HUES64 (cell line): ENCODE results near the gene PLSCR2.
"Not testable (repeated sequence)": the region's sequence is repeated elsewhere in the genome, so short reads cannot be mapped to it uniquely, and the experiment has no call there.

ENCODE experiments used
- H3K27ac ChIP-seq: 2 replicates; pipeline ENCODE4 v1.7.0; 2013; ENCODE audit warnings: low read depth, low read length, inconsistent platforms
- H3K27me3 ChIP-seq: 2 replicates; pipeline ENCODE4 v1.6.1; 2013; ENCODE audit warnings: mild to moderate bottlenecking, low read length; ENCODE audit not compliant: insufficient read depth
- H3K36me3 ChIP-seq: 2 replicates; pipeline ENCODE4 v1.6.1; 2013; ENCODE audit warnings: mild to moderate bottlenecking, low read length; ENCODE audit not compliant: insufficient read depth
- H3K4me1 ChIP-seq: 2 replicates; pipeline ENCODE4 v1.6.1; 2013; ENCODE audit warnings: mild to moderate bottlenecking, low read length, moderate library complexity; ENCODE audit not compliant: insufficient read depth
- H3K4me3 ChIP-seq: 2 replicates; pipeline ENCODE4 v1.5.1; 2013; ENCODE audit warnings: mild to moderate bottlenecking, low read length, moderate library complexity
- H3K9ac ChIP-seq: 2 replicates; pipeline ENCODE4 v1.6.1; 2013; ENCODE audit warnings: mild to moderate bottlenecking, low read depth, low read length
- H3K9me3 ChIP-seq: 2 replicates; pipeline ENCODE4 v1.6.1; 2013; ENCODE audit warnings: low read depth, low read length; ENCODE audit not compliant: insufficient read depth
- WGBS: fragments of 150-250, 120-280 bp; methylation state at CpG from one replicate; pipeline ENCODE4 v1.1.7; 2013; ENCODE audit warnings: missing lambda C conversion rate; 5-methylcytosine and 5-hydroxymethylcytosine counted together

PLSCR2 gene

DNA sequence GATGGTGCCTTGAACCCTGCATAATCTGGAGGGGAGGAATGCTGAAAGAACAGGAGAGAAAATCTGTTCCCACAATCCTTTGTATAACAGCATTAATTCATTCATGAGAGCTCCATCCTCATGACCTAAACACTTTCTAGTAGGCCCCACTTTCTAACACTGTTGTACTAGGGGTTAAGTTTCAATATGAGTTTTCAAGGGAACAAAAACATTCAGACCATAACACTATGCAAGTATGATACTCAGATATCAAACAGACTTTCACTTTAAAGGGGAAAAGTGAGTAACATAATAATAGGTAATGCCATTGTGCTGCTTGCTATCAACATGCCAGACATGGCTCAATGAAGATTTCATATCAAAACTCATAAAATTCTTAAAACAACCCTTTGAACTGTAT, 32.4 kb upstream of the PLSCR2 start:
- Histone ChIP-seq H3K9me3 (no peaks in the 10 kb centered on the region), H3K4me3 (no peak overlapping the region), H3K27ac (no peak overlapping the region), H3K4me1 (peaks cover 36% of the 10 kb centered on the region), H3K27me3 (no peaks in the 10 kb centered on the region), H3K9ac (no peak overlapping the region), H3K36me3 (no peaks in the 10 kb centered on the region)

DNA sequence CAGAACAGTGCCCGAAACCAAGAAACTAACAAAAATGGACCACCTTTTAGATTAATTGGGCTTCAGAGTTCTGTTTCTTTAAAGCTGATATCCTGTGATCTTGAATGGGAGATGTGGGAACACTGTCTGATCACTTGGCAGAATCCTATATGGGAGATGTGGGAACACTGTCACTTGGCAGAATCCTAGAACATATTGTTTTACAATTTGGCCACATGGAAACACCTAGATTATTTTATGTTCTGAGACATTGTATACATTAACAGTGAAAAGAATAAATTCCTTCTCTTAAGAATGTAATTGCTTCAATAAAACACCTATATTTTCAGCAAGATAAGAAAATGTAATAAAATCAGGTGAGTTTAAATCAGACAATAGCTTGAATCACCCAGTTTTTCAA, 30.3 kb upstream of the PLSCR2 start:
- no peak overlapping the region for H3K27ac ChIP-seq
- no peaks in the 10 kb centered on the region for H3K36me3 ChIP-seq
- H3K9ac ChIP-seq = no peak overlapping the region
- H3K27me3 ChIP-seq = no peaks in the 10 kb centered on the region
- H3K4me1 ChIP-seq = peaks cover 15% of the 10 kb centered on the region
- no peaks in the 10 kb centered on the region for H3K9me3 ChIP-seq
- H3K4me3 ChIP-seq = no peak overlapping the region
- 100% methylated on average over 1 of the region's 1 CpG for WGBS

DNA sequence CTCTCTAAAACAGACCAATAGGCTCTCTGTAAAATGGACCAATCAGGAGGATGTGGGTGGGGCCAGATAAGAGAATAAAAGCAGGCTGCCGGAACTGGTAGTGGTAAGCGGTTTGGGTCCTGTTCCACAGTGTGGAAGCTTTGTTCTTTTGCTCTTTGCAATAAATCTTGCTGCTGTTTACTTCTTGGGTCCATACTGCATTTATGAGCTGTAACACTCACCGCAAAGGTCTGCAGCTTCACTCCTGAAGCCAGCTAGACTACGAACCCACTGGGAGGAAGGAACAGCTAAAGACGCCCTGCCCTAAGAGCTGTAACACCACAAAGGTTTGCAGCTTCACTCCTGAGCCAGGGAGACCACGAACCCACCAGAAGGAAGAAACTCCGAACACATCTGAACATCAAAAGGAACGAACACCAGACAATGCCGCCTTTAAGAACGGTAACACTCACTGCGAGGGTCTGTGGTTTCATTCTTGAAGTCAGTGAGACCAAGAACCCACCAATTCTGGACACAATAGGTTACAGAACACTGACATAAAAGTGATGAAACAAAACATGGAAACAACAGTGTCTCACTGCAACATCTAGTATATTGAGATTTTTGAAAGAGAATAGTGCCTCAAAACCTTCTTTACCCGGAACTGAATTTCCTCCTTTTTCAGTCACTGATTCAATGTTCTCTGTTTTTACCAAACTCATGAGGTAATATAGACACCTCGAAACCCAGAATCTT, 28.8 kb upstream of the PLSCR2 start:
- H3K9me3 ChIP-seq = no peaks in the 10 kb centered on the region
- H3K36me3 ChIP-seq = no peaks in the 10 kb centered on the region
- no peak overlapping the region for H3K27ac ChIP-seq
- no peak overlapping the region for H3K9ac ChIP-seq
- WGBS = 97% methylated on average over 12 of the region's 13 CpGs
- H3K27me3 ChIP-seq = no peaks in the 10 kb centered on the region
- no peak overlapping the region for H3K4me3 ChIP-seq
- peaks cover 2% of the 10 kb centered on the region; the same call in 1 of the 2 replicates for H3K4me1 ChIP-seq

DNA sequence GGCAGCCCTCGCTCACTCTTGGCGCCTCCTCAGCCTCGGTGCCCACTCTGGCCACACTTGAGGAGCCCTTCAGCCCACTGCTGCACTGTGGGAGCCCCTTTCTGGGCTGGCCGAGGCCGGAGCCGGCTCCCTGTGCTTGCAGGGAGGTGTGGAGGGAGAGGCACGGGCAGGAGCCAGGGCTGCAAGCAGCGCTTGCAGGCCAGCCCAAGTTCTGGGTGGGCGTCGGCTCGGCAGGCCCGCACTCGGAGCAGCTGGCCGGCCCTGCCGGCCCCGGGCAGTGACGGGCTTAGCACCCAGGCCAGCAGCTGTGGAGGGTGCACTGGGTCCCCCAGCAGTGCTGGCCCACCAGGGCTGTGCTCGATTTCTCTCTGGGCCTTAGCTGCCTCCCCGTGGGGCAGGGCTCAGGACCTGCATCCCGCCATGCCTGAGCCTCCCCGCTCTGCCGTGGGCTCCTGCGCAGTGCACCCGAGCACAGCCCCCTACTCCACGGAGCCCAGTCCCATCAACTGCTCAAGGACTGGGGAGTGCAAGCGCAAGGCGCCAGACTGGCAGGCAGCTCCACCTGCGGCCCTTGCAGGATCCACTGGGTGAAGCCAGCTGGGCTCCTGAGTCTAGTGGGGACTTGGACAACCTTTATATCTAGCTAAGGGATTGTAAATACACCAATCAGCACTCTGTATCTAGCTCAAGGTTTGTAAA, 27.9 kb upstream of the PLSCR2 start:
- not testable (repeated sequence) for H3K9ac ChIP-seq, H3K36me3 ChIP-seq, H3K4me3 ChIP-seq, H3K27me3 ChIP-seq, H3K27ac ChIP-seq, H3K4me1 ChIP-seq, H3K9me3 ChIP-seq
- 97% methylated on average over 28 of the region's 28 CpGs for WGBS

DNA sequence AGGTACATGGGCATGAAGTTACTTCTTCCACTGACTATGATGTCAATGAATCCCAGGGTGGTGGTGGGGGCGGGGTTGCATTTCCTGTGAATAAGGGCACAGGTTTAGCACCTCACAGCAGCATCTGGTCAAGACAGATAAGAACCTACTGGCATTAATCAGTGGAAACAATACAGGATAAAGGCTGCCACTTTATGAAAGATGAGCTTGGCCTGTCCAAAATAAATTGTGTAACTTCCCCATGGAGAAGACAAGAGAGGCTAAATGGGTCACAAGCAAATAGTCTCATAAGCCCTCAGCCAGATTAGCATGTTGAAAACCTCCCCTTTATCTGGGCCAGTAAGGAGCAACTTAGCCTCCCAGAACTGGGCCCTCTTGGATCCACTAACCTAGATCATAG, 27.4 kb upstream of the PLSCR2 start:
- 100% methylated on average over 1 of the region's 1 CpG for WGBS
- no peak overlapping the region for H3K9ac ChIP-seq

DNA sequence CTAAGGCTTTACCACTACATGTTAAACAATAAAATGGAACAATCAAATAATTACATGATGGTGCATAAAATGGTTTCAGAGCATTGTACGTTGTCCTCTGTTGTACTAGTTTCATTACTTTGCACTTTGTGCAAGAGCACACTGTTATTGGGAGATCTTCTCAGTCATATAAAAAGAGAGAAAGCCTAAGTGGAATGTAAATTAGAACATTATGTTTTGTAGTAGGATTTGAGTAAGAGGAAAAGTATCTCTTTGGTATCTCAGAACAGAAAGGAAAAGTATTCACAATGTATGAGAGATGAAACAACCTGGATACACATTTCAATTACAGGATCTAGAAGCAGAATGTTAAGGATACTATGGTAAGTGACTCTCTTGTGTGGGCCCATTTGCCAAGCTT, 26.9 kb upstream of the PLSCR2 start:
- H3K27ac ChIP-seq = no peak overlapping the region
- no peaks in the 10 kb centered on the region for H3K4me1 ChIP-seq
- WGBS = 90% methylated on average over 1 of the region's 1 CpG
- no peaks in the 10 kb centered on the region for H3K27me3 ChIP-seq
- H3K4me3 ChIP-seq = no peak overlapping the region
- H3K9me3 ChIP-seq = no peaks in the 10 kb centered on the region
- H3K36me3 ChIP-seq = no peaks in the 10 kb centered on the region
- no peak overlapping the region for H3K9ac ChIP-seq

More for the DNA sequence above, 27.4 kb upstream of the PLSCR2 start:
- H3K36me3 ChIP-seq = no peaks in the 10 kb centered on the region
- H3K4me3 ChIP-seq = no peak overlapping the region
- no peaks in the 10 kb centered on the region for H3K4me1 ChIP-seq
- H3K27ac ChIP-seq = no peak overlapping the region
- no peaks in the 10 kb centered on the region for H3K27me3 ChIP-seq
- no peaks in the 10 kb centered on the region for H3K9me3 ChIP-seq

DNA sequence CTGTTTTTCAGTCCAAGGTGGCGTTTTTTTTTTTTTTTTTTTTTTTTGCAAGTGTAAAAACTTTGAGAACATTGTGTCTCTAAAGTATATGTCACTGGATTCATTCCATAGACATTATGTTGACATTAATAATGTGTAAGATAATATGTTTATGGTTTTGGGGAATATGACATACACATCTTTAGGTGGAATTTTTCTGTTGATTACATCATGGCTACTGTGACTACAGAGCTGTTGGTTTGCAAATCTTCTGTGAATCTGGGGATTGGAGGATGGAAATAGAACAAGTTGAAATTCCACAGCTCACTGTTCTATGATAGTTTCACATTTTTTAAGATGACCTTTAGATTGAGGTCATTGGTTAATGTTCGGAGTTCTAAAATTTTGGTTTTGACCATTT, 24.4 kb upstream of the PLSCR2 start:
- WGBS = 100% methylated on average over 2 of the region's 2 CpGs
- no peaks in the 10 kb centered on the region for H3K4me1 ChIP-seq
- H3K9ac ChIP-seq = no peak overlapping the region
- no peaks in the 10 kb centered on the region for H3K9me3 ChIP-seq
- no peak overlapping the region for H3K27ac ChIP-seq
- H3K4me3 ChIP-seq = no peak overlapping the region
- H3K27me3 ChIP-seq = no peaks in the 10 kb centered on the region
- no peaks in the 10 kb centered on the region for H3K36me3 ChIP-seq

DNA sequence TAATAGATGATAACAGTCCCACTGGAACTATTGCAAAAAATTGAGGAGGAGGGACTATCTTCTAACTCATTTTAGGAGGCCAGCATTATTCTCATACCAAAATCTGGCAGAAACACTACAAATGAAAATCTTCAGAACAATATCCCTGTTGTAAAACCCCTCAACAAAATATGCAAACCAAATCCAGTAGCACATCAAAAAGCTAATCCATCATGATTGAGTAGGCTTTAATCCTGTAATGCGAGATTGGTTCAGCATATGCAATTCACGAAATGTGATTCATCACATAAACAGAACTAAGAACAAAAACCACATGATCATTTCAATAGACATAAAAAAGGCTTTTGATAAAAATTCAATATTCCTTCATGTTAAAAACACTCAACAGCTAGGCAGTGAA, 23.9 kb upstream of the PLSCR2 start:
- no peak overlapping the region for H3K27ac ChIP-seq
- H3K9me3 ChIP-seq = no peaks in the 10 kb centered on the region
- no peaks in the 10 kb centered on the region for H3K36me3 ChIP-seq
- no peaks in the 10 kb centered on the region for H3K27me3 ChIP-seq
- no peak overlapping the region for H3K9ac ChIP-seq
- H3K4me3 ChIP-seq = no peak overlapping the region
- WGBS = 92% methylated on average over 2 of the region's 2 CpGs
- no peaks in the 10 kb centered on the region for H3K4me1 ChIP-seq

DNA sequence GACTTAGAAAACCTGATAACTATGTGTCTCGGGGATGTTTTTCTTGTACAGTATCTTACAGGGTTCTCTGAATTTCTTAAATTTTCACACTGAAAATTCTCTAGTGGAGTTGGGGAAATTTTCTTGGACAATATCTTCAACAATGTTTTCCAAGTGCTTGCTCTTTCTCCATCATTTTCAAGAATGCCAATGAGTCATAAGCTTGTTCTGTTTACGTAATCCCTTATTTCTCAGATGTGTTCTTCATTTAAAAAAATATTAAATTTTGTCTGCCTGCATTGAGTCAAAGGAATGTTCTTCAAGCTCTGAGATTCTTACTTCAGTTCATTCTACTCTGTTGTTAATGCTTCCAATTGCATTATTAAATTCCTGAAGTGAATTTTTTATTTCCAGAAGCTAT, 21.9 kb upstream of the PLSCR2 start:
- no peaks in the 10 kb centered on the region for H3K27me3 ChIP-seq
- no peak overlapping the region for H3K9ac ChIP-seq
- H3K4me3 ChIP-seq = no peak overlapping the region
- H3K4me1 ChIP-seq = no peaks in the 10 kb centered on the region
- whole genome bisulfite sequencing = 95% methylated on average over 2 of the region's 2 CpGs
- H3K36me3 ChIP-seq = no peaks in the 10 kb centered on the region
- no peaks in the 10 kb centered on the region for H3K9me3 ChIP-seq
- no peak overlapping the region for H3K27ac ChIP-seq

DNA sequence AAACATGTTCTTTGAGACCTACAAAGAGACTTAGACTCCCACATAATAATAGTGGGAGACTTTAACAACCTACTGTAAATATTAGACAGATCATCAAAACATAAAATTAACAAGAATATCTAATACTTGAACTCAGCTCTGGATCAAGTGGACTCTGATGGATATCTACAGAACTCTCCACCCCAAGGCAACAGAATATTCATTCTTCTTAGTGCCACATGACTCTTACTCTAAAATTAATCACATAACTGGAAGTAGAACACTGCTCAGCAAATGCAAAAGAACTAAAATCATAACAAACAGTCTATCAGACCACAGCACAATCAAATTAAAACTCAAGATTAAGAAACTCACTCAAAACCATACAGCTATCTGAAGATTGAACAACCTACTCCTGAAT, 15.9 kb upstream of the PLSCR2 start:
- Histone ChIP-seq H3K27me3 (no peaks in the 10 kb centered on the region), H3K4me3 (no peak overlapping the region), H3K27ac (no peak overlapping the region), H3K9ac (no peak overlapping the region), H3K4me1 (no peaks in the 10 kb centered on the region), H3K36me3 (no peaks in the 10 kb centered on the region), H3K9me3 (0 out of 2 replicates have a peak, but pooled peaks cover 3% of the 10 kb centered on the region)

DNA sequence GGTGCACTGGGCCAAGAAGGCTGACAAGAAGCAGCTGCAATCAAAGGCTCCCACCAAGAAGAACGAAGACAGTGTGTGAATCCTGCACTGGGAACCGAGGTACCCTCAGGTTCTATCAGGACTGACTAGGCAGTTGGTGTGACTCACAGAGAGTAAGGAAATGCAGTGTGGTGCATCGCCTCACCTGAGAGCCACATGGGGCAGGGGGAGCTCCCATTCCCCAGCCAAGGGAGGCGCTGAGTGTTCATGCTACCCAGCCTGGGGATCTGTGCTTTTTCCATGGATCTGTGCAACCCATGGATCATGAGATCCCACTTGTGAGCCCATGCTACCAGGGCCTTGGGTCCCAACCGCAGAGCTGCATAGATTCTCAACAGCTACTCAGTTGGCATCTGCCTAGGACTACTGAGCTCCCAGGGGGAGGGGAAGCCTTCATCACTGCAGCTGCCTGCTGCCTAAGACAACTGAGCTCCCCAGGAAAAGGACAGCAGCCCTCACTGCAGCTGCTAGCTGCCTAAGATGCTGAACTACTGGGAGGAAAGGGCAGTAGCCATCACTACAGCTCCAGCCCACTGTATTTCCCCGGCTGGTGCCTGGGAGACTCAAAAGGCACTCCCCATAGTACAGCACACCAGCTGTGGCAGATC, 6.9 kb upstream of the PLSCR2 start:
- H3K27me3 ChIP-seq = no peaks in the 10 kb centered on the region
- H3K27ac ChIP-seq = no peak overlapping the region
- no peaks in the 10 kb centered on the region for H3K9me3 ChIP-seq
- H3K36me3 ChIP-seq = no peaks in the 10 kb centered on the region
- no peak overlapping the region for H3K9ac ChIP-seq
- no peaks in the 10 kb centered on the region for H3K4me1 ChIP-seq
- H3K4me3 ChIP-seq = no peak overlapping the region
- whole genome bisulfite sequencing = 92% methylated on average over 6 of the region's 6 CpGs
